Fibroblast of lung (primary cell): ENCODE results near the gene MYOZ1. TPM values are rescaled to one million over a fixed set of nuclear protein-coding genes. Genes with fewer than 3 reads are reported as not detected.

ENCODE experiments used
- DNase-seq, 2 donors: peaks; one replicate each; pipeline versions ENCODE4 v3.0.0 to v3.0.0-alpha.2; 2010; ENCODE audit warnings: low read depth in 2 of 2
- H2AFZ ChIP-seq: 2 replicates; pipeline ENCODE4 v1.5.1; 2012; ENCODE audit warnings: low read length, control low read depth, inconsistent platforms
- H3K27ac ChIP-seq: 2 replicates; pipeline ENCODE4 v1.5.1; 2011; ENCODE audit warnings: low read length, control low read depth; ENCODE audit not compliant: insufficient read depth
- H3K27me3 ChIP-seq: 2 replicates; pipeline ENCODE4 v1.5.1; 2011; ENCODE audit warnings: mild to moderate bottlenecking, low read length; ENCODE audit not compliant: control insufficient read depth, insufficient read depth
- H3K36me3 ChIP-seq: 2 replicates; pipeline ENCODE4 v1.5.1; 2011; ENCODE audit warnings: low read length; ENCODE audit not compliant: control insufficient read depth, insufficient read depth
- H3K4me1 ChIP-seq: 2 replicates; pipeline ENCODE4 v1.5.1; 2011; ENCODE audit warnings: low read length; ENCODE audit not compliant: control insufficient read depth, insufficient read depth; ENCODE audit errors: extremely low read depth
- H3K4me2 ChIP-seq: 2 replicates; pipeline ENCODE4 v1.5.1; 2011; ENCODE audit warnings: low read length, control low read depth; ENCODE audit not compliant: insufficient read depth; ENCODE audit errors: extremely low read depth
- H3K4me3 ChIP-seq, 4 experiments: fragments of 200-600 bp in 1 of 4; sonication (generic) in 1 of 4; replicated peaks in 1 of 4; 2 replicates each; pipeline ENCODE4 v1.5.1; 2011 to 2016; ENCODE audit warnings: low read length in 4 of 4, low read depth in 3 of 4, mild to moderate bottlenecking in 3 of 4, control low read depth in 2 of 4, inconsistent platforms in 1 of 4, mixed read lengths in 1 of 4; ENCODE audit not compliant: insufficient read depth in 1 of 4; ENCODE audit errors: control extremely low read depth in 1 of 4
- H3K79me2 ChIP-seq: 2 replicates; pipeline ENCODE4 v1.5.1; 2012; ENCODE audit warnings: mild to moderate bottlenecking, low read length, inconsistent platforms; ENCODE audit not compliant: control insufficient read depth, insufficient read depth
- H3K9ac ChIP-seq: 2 replicates; pipeline ENCODE4 v1.5.1; 2011; ENCODE audit warnings: mild to moderate bottlenecking, low read length, control low read depth; ENCODE audit not compliant: insufficient read depth
- H3K9me3 ChIP-seq: 2 replicates; pipeline ENCODE4 v1.5.1; 2012; ENCODE audit warnings: low read depth, low read length; ENCODE audit not compliant: control insufficient read depth, insufficient read depth
- H4K20me1 ChIP-seq: 2 replicates; pipeline ENCODE4 v1.5.1; 2011; ENCODE audit warnings: low read length; ENCODE audit not compliant: control insufficient read depth, insufficient read depth; ENCODE audit errors: extremely low read depth
- CTCF ChIP-seq, 2 donors: IDR thresholded peaks in 1 of 2; conservative IDR thresholded peaks in 1 of 2; 1 replicate in 1 of 2; 2 replicates in 1 of 2; pipeline ENCODE4 v1.5.1; 2011 to 2012; ENCODE audit warnings: low read length in 2 of 2, control low read depth in 1 of 2, inconsistent platforms in 1 of 2, low read depth in 1 of 2, mild to moderate bottlenecking in 1 of 2
- EZH2 ChIP-seq: IDR thresholded peaks from 2 replicates; pipeline ENCODE4 v1.5.1; 2012; ENCODE audit warnings: low read length, control low read depth, mild to moderate bottlenecking; ENCODE audit errors: missing control alignments
- polyA plus RNA-seq, 2 donors: library from polyadenylated mRNA; depleted of rRNA in 1 of 2; stranded (reverse) in 1 of 2; unstranded in 1 of 2; fragments of >200 nt; gene quantifications; 2 replicates each; pipeline ENCODE4 v1.2.1, GENCODE V29; 2011 to 2012; ENCODE audit warnings: missing spikeins in 1 of 2
- total RNA-seq: library from RNA; depleted of rRNA; stranded (reverse); fragments of >200 nt; gene quantifications from 2 replicates; pipeline ENCODE4 v1.2.1, GENCODE V29; 2014

MYOZ1 gene
- total and polyA plus RNA-seq, 2 donors (not counting 1 experiment from before 2014, with no cell fraction given) = 0.12 to 0.17 TPM

- no peak overlapping the region for H2AFZ ChIP-seq
Observed at GRCh38 chr10:73601486-73601921, 39.8 kb downstream of the MYOZ1 start.

GRCh38 chr10:73597346-73597745, 43.9 kb downstream of the MYOZ1 start:
- peak; percentile 5 to 75 for DNase-seq
- H3K9me3 ChIP-seq = no peaks in the 10 kb centered on the region
- no peak overlapping the region for H3K9ac ChIP-seq

More at GRCh38 chr10:73601486-73601921, 39.8 kb downstream of the MYOZ1 start:
- peak in 1 of 2 donors; percentile 72 for DNase-seq
- Histone ChIP-seq H3K27me3 (no peaks in the 10 kb centered on the region), H3K4me1 (no peaks in the 10 kb centered on the region), H3K9ac (no peak overlapping the region), H3K27ac (no peak overlapping the region), H3K9me3 (no peaks in the 10 kb centered on the region), H3K79me2 (no peaks in the 10 kb centered on the region), H3K4me3 (no peak overlapping the region), H3K36me3 (no peaks in the 10 kb centered on the region), H4K20me1 (no peaks in the 10 kb centered on the region), H3K4me2 (no peak overlapping the region)
- TF ChIP-seq EZH2 (no peak), CTCF (conservative IDR thresholded peaks at IDR 0.05 in 1 of 2, IDR thresholded peaks at IDR 0.05 in 1 of 2; ENCODE audit: low read depth in 1 of 2, low read length in 2 of 2) (no peak)

GRCh38 chr10:73593812-73594211, 47.5 kb downstream of the MYOZ1 start:
- Histone ChIP-seq H3K9ac (no peak overlapping the region), H4K20me1 (no peaks in the 10 kb centered on the region), H3K27me3 (no peaks in the 10 kb centered on the region), H3K4me2 (no peak overlapping the region), H3K36me3 (no peaks in the 10 kb centered on the region), H3K4me3 (no peak overlapping the region), H3K27ac (no peak overlapping the region), H2AFZ (no peak overlapping the region), H3K4me1 (no peaks in the 10 kb centered on the region), H3K9me3 (no peaks in the 10 kb centered on the region), H3K79me2 (no peaks in the 10 kb centered on the region)
- TF ChIP-seq EZH2 (no peak), CTCF (conservative IDR thresholded peaks at IDR 0.05 in 1 of 2, IDR thresholded peaks at IDR 0.05 in 1 of 2; ENCODE audit: low read depth in 1 of 2, low read length in 2 of 2) (no peak)
- no peak for DNase-seq

More at GRCh38 chr10:73597346-73597745, 43.9 kb downstream of the MYOZ1 start:
- no peaks in the 10 kb centered on the region for H3K79me2 ChIP-seq
- H3K36me3 ChIP-seq = no peaks in the 10 kb centered on the region
- no peaks in the 10 kb centered on the region for H4K20me1 ChIP-seq
- H3K4me1 ChIP-seq = no peaks in the 10 kb centered on the region
- H3K4me2 ChIP-seq = no peak overlapping the region
- H2AFZ ChIP-seq = no peak overlapping the region
- no peak overlapping the region for H3K4me3 ChIP-seq
- no peaks in the 10 kb centered on the region for H3K27me3 ChIP-seq
- H3K27ac ChIP-seq = no peak overlapping the region
- TF ChIP-seq EZH2 (no peak), CTCF (conservative IDR thresholded peaks at IDR 0.05 in 1 of 2, IDR thresholded peaks at IDR 0.05 in 1 of 2; ENCODE audit: low read depth in 1 of 2, low read length in 2 of 2) (no peak)
